Activated B cell treated with CpG ODN at 0.5 μM for 24 hours (primary cell): ENCODE measurements around the gene LDB2. TPM values are rescaled to one million over a fixed set of nuclear protein-coding genes. Genes with fewer than 3 reads are reported as not detected.

Source experiments
- ATAC-seq: fragments of 200-7000 bp; cut with Tn5 transposase; one replicate; pipeline ENCODE4 v1.10.0; 2021; ENCODE audit warnings: low read depth, mild to moderate bottlenecking, moderate library complexity
- CTCF ChIA-PET: fragments of 350-600 bp; sonication (Branson Sonifier 250); formaldehyde crosslinking; loops from one replicate; lab custom pipeline; 2021; ENCODE audit warnings: antibody characterized with exemption; lab: Charles Lee
- POLR2A ChIA-PET: fragments of 350-600 bp; sonication (Branson Sonifier 250); formaldehyde crosslinking; loops from one replicate; lab custom pipeline; 2021; ENCODE audit warnings: antibody characterized with exemption; lab: Charles Lee
- DNase-seq: peaks from one replicate; pipeline ENCODE4 v3.0.0; 2022
- H3K27ac Mint-ChIP-seq: one replicate; pipeline ENCODE4 v1.8.0; 2020; ENCODE audit warnings: mixed read lengths
- H3K27me3 Mint-ChIP-seq: one replicate; pipeline ENCODE4 v1.8.0; 2021; ENCODE audit warnings: mixed read lengths
- H3K36me3 Mint-ChIP-seq: one replicate; pipeline ENCODE4 v1.8.0; 2021; ENCODE audit warnings: low read depth, mixed read lengths
- H3K4me1 Mint-ChIP-seq: one replicate; pipeline ENCODE4 v1.8.0; 2021; ENCODE audit warnings: mixed read lengths
- H3K4me3 Mint-ChIP-seq: one replicate; pipeline ENCODE4 v1.8.0; 2020; ENCODE audit warnings: mild to moderate bottlenecking, mixed read lengths
- H3K9me3 Mint-ChIP-seq: one replicate; pipeline ENCODE4 v1.8.0; 2020; ENCODE audit warnings: mixed read lengths
- intact Hi-C: fragments of 100-400 bp; cut with micrococcal nuclease; formaldehyde crosslinking; loops from one replicate; pipeline ENCODE4 v1.15.1; 2024
- total RNA-seq: library from RNA; stranded (reverse); gene quantifications from 2 replicates; pipeline ENCODE4 v1.2.3, GENCODE V29; 2022
- TF ChIP-seq, protein P1 (sequence below): fragments of 200-600 bp; IDR thresholded peaks from one replicate; pipeline ENCODE4 v1.8.0; 2022; ENCODE audit warnings: antibody characterized with exemption, mild to moderate bottlenecking

LDB2 gene
- total RNA-seq, 1 donor from 2014 or later = not detected

DNA sequence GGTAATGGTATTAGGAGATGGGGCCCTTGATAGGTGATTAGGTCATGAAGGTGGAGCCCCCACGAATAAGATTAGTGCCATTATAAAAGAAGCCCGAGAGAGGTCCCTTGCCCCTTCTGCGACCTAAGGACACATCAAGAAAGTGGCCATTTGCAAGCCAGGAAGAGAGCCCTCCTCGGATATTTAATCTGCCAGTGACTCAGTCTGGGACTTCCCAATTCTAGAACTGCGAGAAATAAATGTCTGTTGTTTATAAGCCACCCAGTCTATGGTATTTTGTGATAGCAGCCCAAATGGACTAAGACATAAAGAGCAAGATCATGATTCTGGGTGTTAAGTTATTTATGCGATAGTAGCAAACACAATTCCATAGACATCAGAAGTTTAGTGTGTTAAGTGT is 192.2 kb downstream of the LDB2 start:
- CTCF ChIA-PET = no interaction called here
- Mint-ChIP-seq H3K27me3 (no peaks in the 10 kb centered on the region), H3K9me3 (peaks cover 5% of the 10 kb centered on the region), H3K4me1 (no peaks in the 10 kb centered on the region), H3K4me3 (no peak overlapping the region), H3K36me3 (no peaks in the 10 kb centered on the region), H3K27ac (no peak overlapping the region)
- TF ChIP-seq, protein P1, sequence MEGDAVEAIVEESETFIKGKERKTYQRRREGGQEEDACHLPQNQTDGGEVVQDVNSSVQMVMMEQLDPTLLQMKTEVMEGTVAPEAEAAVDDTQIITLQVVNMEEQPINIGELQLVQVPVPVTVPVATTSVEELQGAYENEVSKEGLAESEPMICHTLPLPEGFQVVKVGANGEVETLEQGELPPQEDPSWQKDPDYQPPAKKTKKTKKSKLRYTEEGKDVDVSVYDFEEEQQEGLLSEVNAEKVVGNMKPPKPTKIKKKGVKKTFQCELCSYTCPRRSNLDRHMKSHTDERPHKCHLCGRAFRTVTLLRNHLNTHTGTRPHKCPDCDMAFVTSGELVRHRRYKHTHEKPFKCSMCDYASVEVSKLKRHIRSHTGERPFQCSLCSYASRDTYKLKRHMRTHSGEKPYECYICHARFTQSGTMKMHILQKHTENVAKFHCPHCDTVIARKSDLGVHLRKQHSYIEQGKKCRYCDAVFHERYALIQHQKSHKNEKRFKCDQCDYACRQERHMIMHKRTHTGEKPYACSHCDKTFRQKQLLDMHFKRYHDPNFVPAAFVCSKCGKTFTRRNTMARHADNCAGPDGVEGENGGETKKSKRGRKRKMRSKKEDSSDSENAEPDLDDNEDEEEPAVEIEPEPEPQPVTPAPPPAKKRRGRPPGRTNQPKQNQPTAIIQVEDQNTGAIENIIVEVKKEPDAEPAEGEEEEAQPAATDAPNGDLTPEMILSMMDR = no peak
- POLR2A ChIA-PET = no interaction called here
- intact Hi-C loops = no loop called here
- DNase-seq (no peak), ATAC-seq (no peak)

DNA sequence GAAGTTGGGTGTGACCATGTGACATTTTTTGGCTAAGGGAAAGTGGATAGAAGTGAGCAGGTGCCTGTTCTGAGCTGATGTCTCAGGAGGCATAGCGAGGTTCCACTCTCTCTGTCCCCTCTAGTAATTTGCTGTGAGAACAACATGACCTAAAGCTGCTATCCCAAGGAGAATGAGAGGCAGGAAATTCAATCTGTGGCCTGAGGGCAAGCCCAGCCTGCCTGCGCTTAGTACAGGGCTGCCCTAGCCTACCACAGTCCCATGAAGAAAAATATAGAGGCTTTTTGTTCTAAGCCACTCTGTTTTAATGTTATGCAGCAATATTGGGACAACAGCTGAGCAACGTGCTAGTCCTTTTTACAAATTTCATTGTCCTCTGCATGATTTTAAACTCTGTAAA is 193.1 kb downstream of the LDB2 start:
- Mint-ChIP-seq H3K27ac (no peak overlapping the region), H3K36me3 (no peaks in the 10 kb centered on the region), H3K4me3 (no peak overlapping the region), H3K4me1 (no peaks in the 10 kb centered on the region), H3K9me3 (peaks cover 5% of the 10 kb centered on the region), H3K27me3 (no peaks in the 10 kb centered on the region)
- intact Hi-C loops = no loop called here
- TF ChIP-seq, protein P1 = no peak
- ATAC-seq = no peak
- ChIA-PET POLR2A (no interaction called here), CTCF (no interaction called here)
- DNase-seq = no peak

DNA sequence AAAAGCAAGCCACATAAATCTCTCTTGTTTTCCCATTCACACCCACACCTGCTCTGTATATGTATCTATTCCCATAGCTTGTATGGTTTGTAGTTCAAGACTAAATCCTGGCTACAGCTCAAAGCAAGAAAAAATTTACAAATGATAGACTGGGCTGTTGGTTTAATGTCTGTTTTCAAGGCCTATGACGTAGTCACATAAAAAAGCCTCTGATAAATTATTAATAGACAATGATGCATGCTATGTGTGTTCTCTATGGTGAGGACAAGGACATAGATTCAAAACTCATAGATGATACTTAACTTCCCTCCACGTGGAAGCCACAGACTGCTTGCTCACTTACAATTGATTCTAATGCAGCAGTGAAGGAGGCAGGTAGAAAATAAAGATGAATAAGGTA is 194.0 kb downstream of the LDB2 start:
- no peak overlapping the region for H3K27ac Mint-ChIP-seq
- ChIA-PET POLR2A (no interaction called here), CTCF (no interaction called here)
- no peak for ATAC-seq
- no peaks in the 10 kb centered on the region for H3K36me3 Mint-ChIP-seq
- TF ChIP-seq, protein P1 = no peak
- no peaks in the 10 kb centered on the region for H3K27me3 Mint-ChIP-seq
- intact Hi-C loops = no loop called here
- peaks cover 5% of the 10 kb centered on the region for H3K9me3 Mint-ChIP-seq
- H3K4me1 Mint-ChIP-seq = no peaks in the 10 kb centered on the region
- H3K4me3 Mint-ChIP-seq = no peak overlapping the region
- DNase-seq = no peak

DNA sequence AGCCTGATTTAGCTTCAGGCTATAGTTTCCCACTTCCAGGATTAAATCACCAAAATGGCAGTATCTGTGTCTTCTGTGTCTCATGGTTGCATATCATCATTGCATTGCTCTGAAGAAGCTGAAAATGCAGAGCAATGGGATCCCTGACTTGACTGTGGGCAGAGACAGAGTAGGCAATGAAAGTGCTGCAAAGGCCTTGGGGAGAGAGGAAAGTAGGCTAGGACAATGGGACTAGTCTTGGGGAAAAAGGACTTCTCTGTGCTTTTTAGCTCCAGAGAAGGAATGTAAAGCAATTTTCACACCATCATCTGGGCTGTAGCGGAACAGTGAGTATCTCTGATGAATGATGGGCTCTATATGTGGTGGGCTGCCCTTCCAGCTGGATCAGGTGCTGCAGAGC is 202.5 kb downstream of the LDB2 start:
- no peak overlapping the region for H3K4me3 Mint-ChIP-seq
- TF ChIP-seq, protein P1 = no peak
- no peaks in the 10 kb centered on the region for H3K36me3 Mint-ChIP-seq
- POLR2A ChIA-PET = no interaction called here
- CTCF ChIA-PET = no interaction called here
- no peak overlapping the region for H3K27ac Mint-ChIP-seq
- H3K27me3 Mint-ChIP-seq = no peaks in the 10 kb centered on the region
- ATAC-seq (no peak), DNase-seq (no peak)
- intact Hi-C loops = no loop called here
- no peaks in the 10 kb centered on the region for H3K9me3 Mint-ChIP-seq
- no peaks in the 10 kb centered on the region for H3K4me1 Mint-ChIP-seq

DNA sequence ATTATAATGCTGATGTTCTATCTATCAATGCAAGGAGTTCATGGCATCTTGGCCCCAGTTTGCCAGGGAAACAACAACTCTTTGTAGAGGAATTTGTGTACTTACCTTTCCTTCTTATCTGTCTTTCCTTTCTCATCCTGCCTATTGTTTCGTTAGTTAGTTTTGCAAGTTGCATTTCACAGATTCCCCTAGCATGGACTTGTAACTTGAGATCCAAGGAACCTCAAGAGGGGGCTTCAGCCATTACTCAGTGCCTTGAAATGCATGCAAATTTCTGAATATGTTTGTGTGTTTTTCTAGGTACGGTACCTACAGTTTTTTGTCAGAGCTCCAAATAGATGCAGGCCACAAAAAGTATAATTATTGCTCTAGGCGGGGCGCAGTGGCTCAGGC is 203.6 kb downstream of the LDB2 start:
- ATAC-seq = no peak
- ChIA-PET CTCF (no interaction called here), POLR2A (no interaction called here)
- H3K27me3 Mint-ChIP-seq = no peaks in the 10 kb centered on the region
- DNase-seq = no peak
- H3K27ac Mint-ChIP-seq = no peak overlapping the region
- TF ChIP-seq, protein P1 = no peak
- no peaks in the 10 kb centered on the region for H3K36me3 Mint-ChIP-seq
- no peaks in the 10 kb centered on the region for H3K4me1 Mint-ChIP-seq
- H3K4me3 Mint-ChIP-seq = no peak overlapping the region
- no peaks in the 10 kb centered on the region for H3K9me3 Mint-ChIP-seq
- intact Hi-C loops = no loop called here
